GM15510 (cell line): ENCODE results near the gene ZNF778.

Experiments used
- POLR2A ChIP-seq: IDR thresholded peaks from 3 replicates; pipeline ENCODE4 v1.6.1; 2011; ENCODE audit warnings: borderline replicate concordance; ENCODE audit not compliant: insufficient read length; ENCODE audit errors: extremely low read depth

The ZNF778 gene

DNA sequence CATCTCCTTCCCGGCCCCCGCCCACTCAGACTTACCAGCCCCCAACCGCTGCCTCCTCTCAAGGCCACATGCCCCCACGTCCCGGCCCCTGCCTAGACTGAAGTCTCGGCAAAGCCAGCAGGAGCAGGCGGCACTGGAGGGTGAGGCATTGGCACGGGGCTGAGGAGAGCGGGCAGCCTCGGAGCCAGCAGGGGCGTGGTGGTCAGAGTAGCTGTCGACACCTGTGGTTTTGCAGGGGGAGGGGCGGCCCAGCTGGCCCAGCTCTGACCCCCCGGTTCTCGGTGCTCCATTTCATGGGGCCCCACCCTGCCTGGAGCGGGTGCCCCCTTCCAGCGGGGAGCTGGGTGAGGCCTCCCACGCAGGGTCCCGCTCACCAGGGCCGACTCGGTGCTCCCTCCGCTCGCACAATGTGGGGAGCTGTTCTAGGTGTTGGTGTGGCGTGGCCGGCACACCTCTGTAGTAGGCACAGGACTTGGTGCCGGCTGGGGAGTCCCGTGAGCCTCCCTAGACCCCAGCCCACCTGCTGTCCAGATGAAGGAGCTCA is 41.3 kb upstream of the ZNF778 start:
- TF ChIP-seq POLR2A: no peak

DNA sequence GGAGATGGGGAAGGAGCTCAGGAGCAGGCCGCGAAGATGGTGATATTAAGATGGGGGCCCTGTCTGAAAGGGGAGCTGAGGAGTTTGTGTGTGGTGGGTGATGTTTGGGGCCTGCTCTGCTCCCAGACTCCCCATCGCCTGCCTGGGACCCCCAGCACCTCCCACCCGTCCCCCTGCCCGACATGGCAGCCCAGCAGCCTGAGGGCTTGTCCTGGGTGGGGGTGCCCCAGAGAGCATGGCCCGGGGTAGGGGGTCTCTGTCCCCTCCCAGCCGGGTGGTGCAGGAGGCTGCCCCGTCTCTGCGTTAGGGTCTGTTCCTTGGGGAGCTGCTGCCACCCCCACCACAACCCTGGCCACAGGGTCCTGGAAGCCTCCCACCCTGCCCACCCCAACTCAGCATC is 40.8 kb upstream of the ZNF778 start:
- no peak for TF ChIP-seq POLR2A

DNA sequence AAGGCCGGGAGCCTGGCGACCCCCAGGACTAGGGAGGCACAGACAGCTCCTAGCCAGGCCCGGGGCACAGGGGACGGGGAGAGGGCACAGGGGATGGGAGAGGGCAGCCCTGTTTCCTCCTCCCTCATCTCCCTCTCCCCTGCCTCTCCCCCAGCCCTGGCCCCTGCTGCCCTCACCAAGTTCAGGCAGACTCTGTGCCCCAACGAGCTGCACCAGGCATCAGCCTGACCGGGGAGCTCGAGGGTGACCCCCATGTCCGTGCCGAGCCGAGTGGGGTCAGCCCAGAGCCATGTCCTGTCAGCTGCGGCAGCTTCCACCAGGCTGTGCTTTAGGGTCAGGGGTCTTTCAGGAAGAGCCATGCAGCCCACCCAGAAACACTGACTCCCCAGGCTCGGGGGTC is 40.0 kb upstream of the ZNF778 start:
- no peak for TF ChIP-seq POLR2A

DNA sequence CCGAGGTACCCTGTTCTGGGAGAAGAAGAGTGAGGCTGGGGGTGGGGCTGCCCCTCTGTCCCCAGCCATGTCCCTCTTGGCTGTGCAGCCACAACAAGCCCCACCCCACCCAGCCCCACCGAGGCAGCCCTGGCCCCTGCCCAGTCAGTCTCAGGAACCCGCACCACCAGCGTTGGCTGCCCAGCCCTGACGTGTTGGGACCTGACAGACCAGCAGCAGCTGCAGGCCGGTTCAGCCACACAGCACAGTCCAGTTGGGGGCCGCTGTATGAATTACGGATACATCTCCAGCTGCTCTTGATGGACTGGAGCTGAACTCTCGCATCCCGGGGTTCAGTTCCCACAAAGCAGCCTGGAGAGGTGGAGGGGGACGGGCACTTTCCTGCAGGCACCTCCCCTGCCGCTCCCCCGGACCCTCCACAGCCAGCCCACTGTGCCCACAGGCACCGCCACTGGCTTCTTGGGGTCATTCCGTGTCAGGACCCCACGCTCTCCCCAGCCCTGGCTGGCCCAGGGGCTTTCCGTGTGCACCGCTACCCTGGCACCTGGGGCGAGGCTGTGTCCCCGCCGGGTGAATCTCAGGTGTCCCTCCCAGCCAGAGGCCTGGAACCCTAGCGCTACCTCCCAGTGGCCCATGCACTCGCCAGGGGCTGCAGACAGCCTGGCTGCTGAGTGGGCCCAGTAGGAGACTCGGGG is 38.9 kb upstream of the ZNF778 start:
- no peak for TF ChIP-seq POLR2A

DNA sequence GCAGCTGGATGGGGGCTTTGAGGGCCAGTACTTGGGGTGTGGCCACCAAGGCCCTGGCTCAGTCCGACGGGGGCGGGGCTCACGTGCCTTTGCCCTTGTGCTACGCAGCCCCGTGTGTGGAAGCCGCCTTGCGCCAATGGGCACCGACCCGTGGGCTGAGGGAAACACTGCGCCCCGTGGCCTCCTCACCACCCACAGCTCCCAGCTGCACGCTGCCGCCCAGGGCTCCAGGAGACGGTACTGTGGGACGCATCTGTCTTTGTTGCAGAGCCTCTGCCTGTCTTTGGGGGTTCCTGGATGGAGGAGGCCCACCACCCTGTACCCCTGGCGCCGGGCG is 38.4 kb upstream of the ZNF778 start:
- no peak for TF ChIP-seq POLR2A

DNA sequence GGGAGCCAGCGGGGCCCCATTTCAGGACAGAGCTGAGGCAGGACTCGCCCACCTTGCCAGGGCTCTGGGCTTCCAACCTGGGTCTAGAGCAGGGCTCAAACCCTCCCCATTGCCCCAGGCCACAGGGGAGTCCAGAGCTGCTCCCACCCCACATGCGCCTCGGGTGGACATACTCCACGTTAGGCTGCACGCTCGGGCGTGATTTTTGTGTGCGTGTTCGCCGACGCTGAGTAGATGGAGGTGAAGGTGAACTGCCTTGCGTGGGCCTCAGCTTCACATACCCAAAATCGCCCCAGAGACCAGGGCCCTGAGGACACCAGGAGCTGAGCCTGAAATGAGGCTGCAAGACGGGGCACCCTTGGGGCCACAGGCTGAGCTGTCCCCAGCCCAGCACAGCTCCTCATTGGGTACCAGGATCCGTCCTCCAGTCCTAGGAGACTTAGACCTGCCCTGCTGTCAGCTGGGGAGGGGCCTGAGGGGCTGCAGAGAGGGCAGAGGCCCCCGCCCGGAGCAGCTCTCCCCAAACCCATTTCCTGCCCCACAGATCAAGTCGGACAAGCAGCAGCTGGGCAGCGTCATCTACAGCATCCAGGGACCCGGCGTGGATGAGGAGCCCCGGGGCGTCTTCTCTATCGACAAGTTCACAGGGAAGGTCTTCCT is 37.7 kb upstream of the ZNF778 start:
- no peak for TF ChIP-seq POLR2A

DNA sequence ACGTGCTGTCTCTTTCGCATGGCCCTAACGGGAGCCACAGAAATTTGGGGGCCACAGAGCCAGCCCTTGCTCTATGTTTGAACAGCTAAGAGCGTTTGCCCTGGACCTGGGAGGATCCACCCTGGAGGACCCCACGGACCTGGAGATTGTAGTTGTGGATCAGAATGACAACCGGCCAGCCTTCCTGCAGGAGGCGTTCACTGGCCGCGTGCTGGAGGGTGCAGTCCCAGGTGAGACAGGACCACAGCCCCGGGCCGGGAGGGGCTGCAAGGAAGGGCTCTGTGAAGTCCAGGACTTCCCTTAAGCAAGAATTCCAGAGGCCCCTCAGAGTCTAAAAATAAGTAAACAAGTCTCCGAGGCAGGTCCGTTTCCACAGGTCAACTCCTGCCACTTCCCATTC is 34.0 kb upstream of the ZNF778 start:
- TF ChIP-seq POLR2A: no peak

DNA sequence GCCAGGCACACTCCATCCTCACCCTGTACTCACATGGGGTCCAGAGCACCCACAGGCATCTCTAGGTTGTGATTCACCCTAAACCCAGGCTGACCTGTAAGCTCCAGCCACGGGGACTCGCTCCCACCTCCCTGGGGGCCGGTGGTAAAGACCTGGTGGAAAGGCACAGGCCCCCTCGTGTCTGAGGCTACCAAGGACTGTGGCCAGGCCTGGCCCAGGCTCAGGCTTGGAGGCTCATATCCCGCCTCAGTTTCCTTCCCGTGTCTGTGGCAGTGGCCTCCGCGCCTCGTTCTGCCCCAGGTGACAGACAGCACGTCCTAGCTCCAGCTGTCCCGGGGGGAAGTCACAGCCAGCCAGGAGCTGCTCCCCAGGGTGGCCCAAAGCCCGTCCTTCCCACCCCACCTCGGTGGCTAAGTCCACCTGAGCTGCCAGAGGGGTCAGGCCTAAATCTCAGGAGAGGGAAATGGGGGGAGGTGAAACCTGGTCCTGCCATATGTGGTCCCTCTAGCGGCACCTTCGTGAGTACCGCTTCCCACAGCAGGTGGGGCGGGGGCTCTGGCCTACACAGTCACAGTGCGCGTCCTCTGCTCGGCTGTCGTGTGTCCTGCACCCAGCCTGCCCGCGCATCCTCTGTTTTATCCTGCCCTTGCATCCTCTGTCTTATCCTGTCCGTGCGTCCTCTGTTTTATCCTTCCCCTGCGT is 33.4 kb upstream of the ZNF778 start:
- TF ChIP-seq POLR2A: no peak

DNA sequence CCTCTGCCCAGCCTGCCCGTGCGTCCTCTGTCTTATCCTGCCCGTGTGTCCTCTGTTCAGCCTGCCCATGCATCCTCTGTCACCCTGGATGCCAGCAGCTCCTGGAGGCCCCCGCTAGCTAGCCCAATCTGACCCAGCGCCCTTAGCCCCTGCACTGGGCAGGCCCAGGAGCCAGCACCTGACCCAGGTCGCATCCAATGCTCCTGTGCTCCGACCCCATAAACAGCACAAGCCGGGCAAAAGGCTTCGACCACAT is 32.9 kb upstream of the ZNF778 start:
- TF ChIP-seq POLR2A: no peak

DNA sequence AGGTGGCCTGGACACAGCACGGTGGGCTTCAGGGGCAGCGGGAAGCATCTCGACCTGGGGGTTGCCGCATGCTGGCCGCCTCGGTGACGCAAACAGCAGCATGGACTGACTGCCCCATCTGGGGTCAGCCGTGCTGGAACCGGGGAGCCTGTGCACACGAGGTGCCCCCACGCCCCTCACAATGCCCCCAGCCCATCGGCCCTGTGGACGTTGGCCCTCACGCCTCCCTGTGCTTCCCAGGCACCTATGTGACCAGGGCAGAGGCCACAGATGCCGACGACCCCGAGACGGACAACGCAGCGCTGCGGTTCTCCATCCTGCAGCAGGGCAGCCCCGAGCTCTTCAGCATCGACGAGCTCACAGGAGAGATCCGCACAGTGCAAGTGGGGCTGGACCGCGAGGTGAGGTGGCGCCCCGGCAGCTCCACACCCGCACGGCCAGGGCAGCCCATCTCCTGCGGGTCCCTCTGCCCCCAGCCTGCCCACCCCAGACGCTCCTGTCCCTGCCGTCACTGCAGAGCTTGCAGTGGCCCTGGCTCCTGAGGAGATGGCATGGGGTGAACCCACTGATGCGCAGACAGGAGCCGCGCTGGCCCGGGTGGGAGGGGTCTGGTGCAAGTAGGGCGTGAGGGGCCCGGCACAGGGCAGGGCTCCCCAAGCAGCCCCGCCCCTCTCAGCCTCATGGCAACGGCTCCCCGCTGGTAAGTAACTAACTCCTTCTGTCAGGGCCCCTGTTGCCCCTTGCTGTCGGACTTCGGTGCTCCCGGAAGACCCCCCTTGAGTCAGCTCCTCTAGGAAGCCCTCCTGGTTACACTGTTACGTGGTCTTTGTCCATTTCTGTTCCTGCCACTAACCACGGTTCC is 32.3 kb upstream of the ZNF778 start:
- TF ChIP-seq POLR2A: no peak

DNA sequence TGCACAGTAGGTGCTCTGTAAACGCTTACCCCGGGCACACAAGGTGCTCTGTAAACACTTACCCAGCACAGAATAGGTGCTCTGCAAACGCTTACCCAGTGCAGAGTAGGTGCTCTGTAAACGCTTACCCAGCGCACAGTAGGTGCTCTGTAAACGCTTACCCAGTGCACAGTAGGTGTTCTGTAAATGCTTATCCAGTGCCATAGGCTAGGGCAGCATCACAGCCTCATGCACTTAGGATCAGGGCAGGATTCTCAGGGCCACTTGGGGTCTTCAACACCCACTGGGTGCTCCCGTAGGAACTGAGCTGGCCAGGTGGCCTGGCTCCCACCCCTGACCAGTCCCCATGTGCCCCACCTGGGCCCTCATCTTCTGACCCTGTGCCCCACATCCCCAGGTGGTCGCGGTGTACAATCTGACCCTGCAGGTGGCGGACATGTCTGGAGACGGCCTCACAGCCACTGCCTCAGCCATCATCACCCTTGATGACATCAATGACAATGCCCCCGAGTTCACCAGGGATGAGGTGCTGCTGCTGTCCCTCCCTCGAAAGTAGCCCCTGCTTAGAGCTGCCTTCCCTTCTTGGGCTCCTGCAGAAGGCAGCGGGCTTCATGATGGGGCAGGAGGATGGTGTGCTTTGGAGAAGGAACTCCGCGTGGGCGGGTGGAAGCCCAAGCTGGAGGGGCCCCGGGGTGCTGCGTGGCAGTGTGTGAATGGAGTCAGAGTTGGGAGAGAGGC is 30.3 kb upstream of the ZNF778 start:
- no peak for TF ChIP-seq POLR2A

DNA sequence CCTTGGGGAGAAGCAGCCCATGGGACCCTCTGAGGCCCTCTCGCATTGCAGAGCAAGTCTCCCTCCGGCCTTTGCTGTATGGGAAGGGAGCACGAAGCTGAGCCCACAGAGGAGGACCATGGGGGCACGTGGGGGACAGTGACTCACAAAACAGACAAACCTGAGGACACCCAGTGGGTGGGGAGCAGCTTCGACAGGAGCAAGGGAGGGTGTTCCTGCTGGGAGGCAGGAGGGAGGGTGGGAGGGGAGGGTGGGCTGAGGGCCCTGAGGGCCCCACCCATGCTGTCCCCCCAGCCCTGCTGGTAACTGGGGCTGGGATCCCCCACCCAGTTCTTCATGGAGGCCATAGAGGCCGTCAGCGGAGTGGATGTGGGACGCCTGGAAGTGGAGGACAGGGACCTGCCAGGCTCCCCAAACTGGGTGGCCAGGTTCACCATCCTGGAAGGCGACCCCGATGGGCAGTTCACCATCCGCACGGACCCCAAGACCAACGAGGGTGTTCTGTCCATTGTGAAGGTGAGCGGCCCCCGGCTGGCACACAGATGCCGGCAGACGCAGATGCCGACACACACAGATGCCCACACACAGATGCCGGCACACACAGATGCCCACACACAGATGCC is 29.6 kb upstream of the ZNF778 start:
- no peak for TF ChIP-seq POLR2A

DNA sequence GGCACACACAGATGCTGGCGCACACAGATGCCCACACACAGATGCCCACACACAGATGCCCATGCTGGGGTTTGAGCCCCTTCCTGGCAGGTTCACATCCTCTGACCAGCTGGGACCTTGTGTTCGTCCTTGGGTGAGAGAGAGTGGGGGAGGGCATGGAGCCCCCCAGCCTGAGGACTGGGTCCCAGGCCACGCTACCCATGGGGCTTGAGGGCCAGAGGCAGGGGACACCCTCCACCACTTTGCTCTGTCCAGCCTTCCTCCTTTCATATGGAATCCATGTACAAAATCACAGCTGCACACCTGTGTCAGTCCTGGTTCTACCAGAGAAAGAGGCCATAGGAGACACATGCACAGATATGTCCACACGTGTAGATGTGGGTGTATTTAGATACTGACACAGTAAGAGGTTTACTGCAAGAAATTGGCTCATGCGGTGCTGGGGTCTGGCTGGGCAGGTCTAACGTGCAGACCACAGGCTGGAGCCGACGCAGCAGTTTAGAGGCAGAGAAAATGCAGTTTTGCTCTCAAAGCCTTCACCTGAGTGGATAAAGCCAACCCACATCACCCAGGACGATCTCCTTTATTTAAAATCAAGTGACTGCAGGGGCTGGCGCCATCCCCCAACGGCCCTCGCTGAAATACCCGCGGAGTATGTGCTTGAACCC is 28.0 kb upstream of the ZNF778 start:
- TF ChIP-seq POLR2A: no peak
